Lung (tissue), 12 donors: ENCODE measurements around the gene BAZ1A. TPM values are rescaled to one million over a fixed set of nuclear protein-coding genes. Genes with fewer than 3 reads are reported as not detected.

Source experiments
- ATAC-seq: fragments of 200-7000 bp; cut with Tn5 transposase; one replicate; pipeline ENCODE4 v1.9.1; 2020; ENCODE audit warnings: moderate number of reproducible peaks; ENCODE audit not compliant: insufficient read depth, low FRiP score
- DNase-seq, 3 donors: peaks; one replicate each; pipeline ENCODE4 v3.0.0-alpha.2; 2013 to 2017
- H3K27ac ChIP-seq, 2 donors: one replicate each; pipeline ENCODE4 v1.5.1; 2013; ENCODE audit warnings: mild to moderate bottlenecking in 2 of 2, moderate library complexity in 2 of 2, control low read depth in 1 of 2, inconsistent platforms in 1 of 2, low read depth in 1 of 2, low read length in 1 of 2
- H3K27me3 ChIP-seq, 3 donors: one replicate each; pipeline ENCODE4 v1.5.1; 2013; ENCODE audit warnings: low read length in 2 of 3; ENCODE audit not compliant: control insufficient read depth in 3 of 3, insufficient read depth in 3 of 3
- H3K36me3 ChIP-seq, 4 donors: one replicate each; pipeline ENCODE4 v1.5.1; 2013; ENCODE audit warnings: low read length in 4 of 4, mild to moderate bottlenecking in 1 of 4, moderate library complexity in 1 of 4; ENCODE audit not compliant: control insufficient read depth in 4 of 4, insufficient read depth in 4 of 4
- H3K4me1 ChIP-seq, 5 donors: one replicate each; pipeline ENCODE4 v1.5.1; 2013; ENCODE audit warnings: low read length in 5 of 5, mild to moderate bottlenecking in 2 of 5, moderate library complexity in 1 of 5; ENCODE audit not compliant: control insufficient read depth in 5 of 5, insufficient read depth in 5 of 5
- H3K4me3 ChIP-seq: one replicate; pipeline ENCODE4 v1.5.1; 2013; ENCODE audit warnings: mild to moderate bottlenecking, control low read depth, moderate library complexity
- H3K9ac ChIP-seq, 2 donors: one replicate each; pipeline ENCODE4 v1.5.1; 2013; ENCODE audit warnings: low read length in 2 of 2, control low read depth in 1 of 2; ENCODE audit not compliant: insufficient read depth in 1 of 2
- H3K9me3 ChIP-seq, 4 donors: one replicate each; pipeline ENCODE4 v1.5.1; 2013; ENCODE audit warnings: low read length in 3 of 4, mild to moderate bottlenecking in 1 of 4, moderate library complexity in 1 of 4; ENCODE audit not compliant: control insufficient read depth in 4 of 4, insufficient read depth in 3 of 4
- CTCF ChIP-seq: IDR thresholded peaks from 2 replicates; pipeline ENCODE4 v1.5.1; 2012; ENCODE audit warnings: mild to moderate bottlenecking; ENCODE audit errors: control extremely low read depth, extremely low read depth
- WGBS, 2 donors: extraction: QIAGEN DNeasy Blood & Tissue Kit; methylation state at CpG; one replicate each; pipeline ENCODE4 v1.1.7; 2013; 5-methylcytosine and 5-hydroxymethylcytosine counted together
- polyA plus RNA-seq, 2 donors: library from polyadenylated mRNA; stranded (reverse); fragments of 200-250 nt; gene quantifications; one replicate each; pipeline ENCODE4 v1.2.1, GENCODE V29; 2013
- total RNA-seq, 2 donors: library from RNA; depleted of rRNA in 1 of 2; stranded (reverse); fragments of >200 nt in 1 of 2; gene quantifications; one replicate each; pipeline ENCODE4 v1.2.1, GENCODE V29; 2014 to 2021
- donor health status: control.
- donor health status: control.
- donor health status: Bipolar disorder and iron deficiency.
- donor health status: healthy.
- donor health status: DM: yes; HTN: yes; CAD: no.

Gene BAZ1A
- total and polyA plus RNA-seq, 4 donors: 17.2 to 52.4 (median 32.1) TPM

GRCh38 chr14:34906287-34906686 lies 31.1 kb upstream of the BAZ1A start:
- 72 to 82% methylated on average over 4 of the region's 4 CpGs for WGBS, 2 donors
- no peaks in the 10 kb centered on the region for H3K4me1 ChIP-seq
- H3K9ac ChIP-seq: no peak overlapping the region
- no peak overlapping the region for H3K27ac ChIP-seq
- no peaks in the 10 kb centered on the region for H3K9me3 ChIP-seq
- DNase-seq (no peak), ATAC-seq (no peak)
- H3K4me3 ChIP-seq: no peak overlapping the region
- TF ChIP-seq CTCF: no peak
- no peaks in the 10 kb centered on the region for H3K36me3 ChIP-seq
- H3K27me3 ChIP-seq: no peaks in the 10 kb centered on the region

- ATAC-seq (no peak), DNase-seq (no peak)
- TF ChIP-seq CTCF: no peak
- H3K4me1 ChIP-seq: no peaks in the 10 kb centered on the region
- H3K9me3 ChIP-seq: no peaks in the 10 kb centered on the region
- 74 to 82% methylated on average over 3 of the region's 3 CpGs for WGBS, 2 donors
- no peak overlapping the region for H3K27ac ChIP-seq
- H3K27me3 ChIP-seq: no peaks in the 10 kb centered on the region
- no peak overlapping the region for H3K9ac ChIP-seq
- H3K36me3 ChIP-seq: no peaks in the 10 kb centered on the region
- no peak overlapping the region for H3K4me3 ChIP-seq
These were observed 20.1 kb upstream of the BAZ1A start for GRCh38 chr14:34895277-34895676.

DNA sequence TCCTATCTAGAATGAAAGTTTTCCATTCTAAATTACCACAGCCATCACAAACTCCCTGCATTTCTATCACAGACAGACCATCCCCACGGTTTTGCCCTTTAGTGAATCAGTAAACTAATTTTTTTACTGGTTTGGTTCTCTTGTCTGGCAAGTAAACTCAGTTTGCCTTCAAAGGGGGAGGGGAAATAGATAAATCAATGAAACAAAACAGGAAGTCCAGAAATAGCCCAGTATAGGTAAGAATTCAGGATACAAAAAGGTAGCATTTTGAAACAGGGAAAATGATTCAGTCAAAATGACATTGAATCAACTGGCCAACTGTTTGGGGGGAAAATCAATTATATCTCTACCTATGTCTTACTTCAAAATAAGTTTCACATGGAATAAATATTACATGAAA lies 15.8 kb upstream of the BAZ1A start:
- H3K36me3 ChIP-seq: no peaks in the 10 kb centered on the region
- H3K27ac ChIP-seq: no peak overlapping the region
- 50 to 74% methylated on average over 1 of the region's 1 CpG for WGBS, 2 donors
- H3K4me1 ChIP-seq: no peaks in the 10 kb centered on the region
- TF ChIP-seq CTCF: no peak
- DNase-seq (no peak), ATAC-seq (no peak)
- no peak overlapping the region for H3K4me3 ChIP-seq
- H3K9me3 ChIP-seq: no peaks in the 10 kb centered on the region
- no peaks in the 10 kb centered on the region for H3K27me3 ChIP-seq
- H3K9ac ChIP-seq: no peak overlapping the region

DNA sequence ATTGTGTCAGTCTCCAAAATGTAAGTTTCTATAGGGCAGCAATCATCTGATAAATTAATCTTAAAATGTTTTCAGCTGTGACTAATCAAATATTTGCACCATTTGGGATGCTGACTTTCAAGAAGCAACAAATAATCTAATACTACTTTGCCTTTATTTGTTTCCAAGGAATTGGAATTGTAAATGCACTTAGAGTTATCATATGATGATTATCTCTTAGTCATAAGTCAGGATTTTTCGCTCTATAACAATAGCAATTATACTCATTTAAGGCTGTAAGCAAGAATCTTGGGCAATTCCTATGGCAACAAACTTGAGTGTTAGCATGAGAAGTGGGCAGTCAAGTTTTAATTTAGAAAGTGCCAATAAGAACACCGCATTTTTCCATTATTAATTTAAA lies 13.0 kb upstream of the BAZ1A start:
- ATAC-seq: no peak

More for the DNA sequence above, 13.0 kb upstream of the BAZ1A start:
- no peaks in the 10 kb centered on the region for H3K4me1 ChIP-seq
- DNase-seq: no peak
- H3K36me3 ChIP-seq: no peaks in the 10 kb centered on the region
- 91 to 97% methylated on average over 2 of the region's 2 CpGs for whole genome bisulfite sequencing, 2 donors
- no peak overlapping the region for H3K9ac ChIP-seq
- H3K4me3 ChIP-seq: no peak overlapping the region
- no peak for TF ChIP-seq CTCF
- no peaks in the 10 kb centered on the region for H3K27me3 ChIP-seq
- H3K9me3 ChIP-seq: no peaks in the 10 kb centered on the region
- H3K27ac ChIP-seq: no peak overlapping the region
